Stomach (tissue), 4 donors: ENCODE data around the gene NDEL1.

ENCODE experiments used
- EP300 ChIP-seq: sonication (generic); formaldehyde crosslinking; IDR thresholded peaks from one replicate; pipeline ENCODE4 v1.6.1; 2017; ENCODE audit warnings: antibody characterized with exemption
- POLR2A ChIP-seq, 4 donors: fragments of 450-650 bp; IDR thresholded peaks; one replicate each; pipeline ENCODE4 v1.6.1; 2016; ENCODE audit warnings: antibody characterized with exemption in 4 of 4, control low read depth in 2 of 4, mild to moderate bottlenecking in 1 of 4, moderate library complexity in 1 of 4
- TF ChIP-seq, protein P1 (sequence below), 7 experiments: fragments of 450-650 bp in 4 of 7; fragments of 200-600 bp in 3 of 7; sonication (generic) in 3 of 7; IDR thresholded peaks; one replicate each; pipeline ENCODE4 v1.5.1; 2016 to 2019; ENCODE audit warnings: antibody characterized with exemption in 7 of 7, control low read depth in 2 of 7, mild to moderate bottlenecking in 1 of 7

DNA sequence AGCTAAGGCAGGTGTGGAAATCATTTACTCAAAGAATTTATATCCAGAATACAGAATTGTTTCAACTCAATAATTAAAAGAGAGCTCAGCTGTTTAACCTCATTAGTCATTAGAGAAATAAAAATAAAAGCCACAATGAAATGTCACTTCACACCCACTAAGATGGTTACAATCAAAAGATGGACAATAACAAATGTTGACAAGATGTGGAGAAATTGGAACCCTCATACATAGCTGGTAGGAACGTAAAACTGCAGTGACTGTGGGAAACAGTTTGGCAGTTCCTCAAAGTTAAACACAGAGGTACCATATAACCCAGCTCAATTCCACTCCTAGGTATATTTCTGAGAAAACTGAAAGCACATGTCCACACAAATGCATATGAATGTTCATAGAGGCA lies 49.8 kb downstream of the NDEL1 start:
- TF ChIP-seq, protein P1, sequence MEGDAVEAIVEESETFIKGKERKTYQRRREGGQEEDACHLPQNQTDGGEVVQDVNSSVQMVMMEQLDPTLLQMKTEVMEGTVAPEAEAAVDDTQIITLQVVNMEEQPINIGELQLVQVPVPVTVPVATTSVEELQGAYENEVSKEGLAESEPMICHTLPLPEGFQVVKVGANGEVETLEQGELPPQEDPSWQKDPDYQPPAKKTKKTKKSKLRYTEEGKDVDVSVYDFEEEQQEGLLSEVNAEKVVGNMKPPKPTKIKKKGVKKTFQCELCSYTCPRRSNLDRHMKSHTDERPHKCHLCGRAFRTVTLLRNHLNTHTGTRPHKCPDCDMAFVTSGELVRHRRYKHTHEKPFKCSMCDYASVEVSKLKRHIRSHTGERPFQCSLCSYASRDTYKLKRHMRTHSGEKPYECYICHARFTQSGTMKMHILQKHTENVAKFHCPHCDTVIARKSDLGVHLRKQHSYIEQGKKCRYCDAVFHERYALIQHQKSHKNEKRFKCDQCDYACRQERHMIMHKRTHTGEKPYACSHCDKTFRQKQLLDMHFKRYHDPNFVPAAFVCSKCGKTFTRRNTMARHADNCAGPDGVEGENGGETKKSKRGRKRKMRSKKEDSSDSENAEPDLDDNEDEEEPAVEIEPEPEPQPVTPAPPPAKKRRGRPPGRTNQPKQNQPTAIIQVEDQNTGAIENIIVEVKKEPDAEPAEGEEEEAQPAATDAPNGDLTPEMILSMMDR (IDR thresholded peaks at IDR 0.05), result no peak
- TF ChIP-seq POLR2A (IDR thresholded peaks at IDR 0.05), result no peak
- TF ChIP-seq EP300, result no peak
